HepG2 (cell line): ENCODE measurements around the gene MYO7A. TPM values are rescaled to one million over a fixed set of nuclear protein-coding genes. Genes with fewer than 3 reads are reported as not detected.
A peak's percentile ranks its signal among the peaks of the same experiment; 100 is the strongest.

Experiments
- CHD4 ChIP-seq: fragments of 200-600 bp; sonication (generic); IDR thresholded peaks from 2 replicates; pipeline ENCODE4 v1.7.0; 2017; ENCODE audit warnings: mild to moderate bottlenecking, low read length, borderline replicate concordance
- FLYWCH1 ChIP-seq: sonication (generic); formaldehyde crosslinking; IDR thresholded peaks from 2 replicates; pipeline ENCODE4 v1.8.1; 2023; ENCODE audit warnings: mild to moderate bottlenecking, missing genetic modification reagents
- PAXIP1 ChIP-seq: sonication (generic); formaldehyde crosslinking; conservative IDR thresholded peaks from 2 replicates; pipeline ENCODE4 v1.4.0; 2020; ENCODE audit warnings: mild to moderate bottlenecking, missing genetic modification reagents, moderate library complexity
- REXO4 ChIP-seq: sonication (generic); formaldehyde crosslinking; IDR thresholded peaks from 2 replicates; pipeline ENCODE4 v1.8.0; 2022; ENCODE audit warnings: missing genetic modification reagents, mild to moderate bottlenecking, borderline replicate concordance
- SALL1 ChIP-seq: sonication (generic); formaldehyde crosslinking; IDR thresholded peaks from 2 replicates; pipeline ENCODE4 v1.8.0; 2022; ENCODE audit warnings: mild to moderate bottlenecking, missing genetic modification reagents
- SIX1 ChIP-seq: sonication (generic); formaldehyde crosslinking; IDR thresholded peaks from 2 replicates; pipeline ENCODE4 v1.4.0; 2020; ENCODE audit warnings: missing genetic modification reagents, borderline replicate concordance
- SIX4 ChIP-seq: sonication (generic); formaldehyde crosslinking; IDR thresholded peaks from 2 replicates; pipeline ENCODE4 v1.4.0; 2020; ENCODE audit warnings: missing genetic modification reagents
- TBP ChIP-seq: sonication (generic); formaldehyde crosslinking; IDR thresholded peaks from 2 replicates; pipeline ENCODE4 v1.5.0; 2020; ENCODE audit warnings: missing genetic modification reagents
- TFDP1 ChIP-seq: IDR thresholded peaks from 2 replicates; pipeline ENCODE4 v1.6.1; 2016; ENCODE audit warnings: missing compliant biosample characterization, missing genetic modification reagents, borderline replicate concordance
- ZBTB37 ChIP-seq: sonication (generic); formaldehyde crosslinking; IDR thresholded peaks from 2 replicates; pipeline ENCODE4 v1.4.0; 2020; ENCODE audit warnings: mild to moderate bottlenecking, missing genetic modification reagents
- ZNF234 ChIP-seq: sonication (generic); formaldehyde crosslinking; conservative IDR thresholded peaks from 2 replicates; pipeline ENCODE4 v1.5.1; 2020; ENCODE audit warnings: mild to moderate bottlenecking, missing genetic modification reagents
- ZNF609 ChIP-seq: sonication (generic); formaldehyde crosslinking; IDR thresholded peaks from 2 replicates; pipeline ENCODE4 v1.4.0; 2020; ENCODE audit warnings: mild to moderate bottlenecking, missing genetic modification reagents, borderline replicate concordance
- ZNF687 ChIP-seq: sonication (generic); formaldehyde crosslinking; IDR thresholded peaks from 2 replicates; pipeline ENCODE4 v1.5.1; 2020; ENCODE audit warnings: mild to moderate bottlenecking, missing genetic modification reagents, moderate library complexity
- polyA plus RNA-seq, 8 experiments: library from polyadenylated mRNA; depleted of rRNA in 3 of 8; stranded (reverse) in 7 of 8; unstranded in 1 of 8; fragments of >200 nt; fragmentation: Illumina TruSeq in 4 of 8; extraction: Trizol in 4 of 8; gene quantifications; 2 replicates each; pipeline versions ENCODE4 v1.2.1 to v1.2.3, GENCODE V29; 2011 to 2016; ENCODE audit warnings: low read depth in 4 of 8, missing spikeins in 1 of 8, mixed read lengths in 1 of 8; ENCODE audit not compliant: insufficient read depth in 1 of 8
- total RNA-seq, 5 experiments: library from RNA; depleted of rRNA; stranded (reverse); fragments of >200 nt; fragmentation: Illumina TruSeq; extraction: Trizol; gene quantifications; 2 replicates each; pipeline ENCODE4 v1.2.3, GENCODE V29; 2016; ENCODE audit warnings: low read depth in 1 of 5

The MYO7A gene
- total and polyA plus RNA-seq, 2 of the 13 experiments (the other 11 are each of a cell fraction or from before 2014, with no cell fraction given): 7.5 to 10.0 TPM

- TF ChIP-seq TFDP1 (CRISPR knock-in tag) (no peak; the same call in 1 of the 2 replicates), REXO4 (no peak), PAXIP1 (CRISPR knock-in tag) (peak; percentile 52), TBP (CRISPR knock-in tag) (no peak), ZNF234 (CRISPR knock-in tag) (no peak), FLYWCH1 (no peak), ZBTB37 (CRISPR knock-in tag) (no peak), SALL1 (CRISPR knock-in tag) (peak; percentile 36; the same call in 1 of the 2 replicates), ZNF687 (CRISPR knock-in tag) (peak; percentile 29), ZNF609 (no peak), CHD4 (no peak), SIX4 (CRISPR knock-in tag) (no peak), SIX1 (CRISPR knock-in tag) (no peak)
Observed at GRCh38 chr11:77136784-77137420, 8.9 kb downstream of the MYO7A start (continued).
